AG04450 (cell line): ENCODE data around the gene SPAG4. TPM values are rescaled to one million over a fixed set of nuclear protein-coding genes. Genes with fewer than 3 reads are reported as not detected.

Experiments
- CTCF ChIA-PET: fragments of 300-600, 350-600 bp; formaldehyde crosslinking; extraction: SDS; loops from one replicate; lab custom pipeline; 2022; ENCODE audit warnings: antibody characterized with exemption, inconsistent platforms; lab: Charles Lee
- POLR2A ChIA-PET: fragments of 350-600 bp; formaldehyde crosslinking; extraction: SDS; loops from one replicate; lab custom pipeline; 2021; ENCODE audit warnings: antibody characterized with exemption, inconsistent platforms; lab: Yijun Ruan, JAX
- DNase-seq: peaks from one replicate; pipeline ENCODE4 v3.0.0-alpha.2; 2011; ENCODE audit warnings: low read depth, low spot score
- H3K27ac ChIP-seq: one replicate; pipeline ENCODE4 v1.5.1; 2012; ENCODE audit warnings: low read depth, low read length, control low read depth
- H3K27me3 ChIP-seq: one replicate; pipeline ENCODE4 v1.6.0; 2012; ENCODE audit warnings: low read length; ENCODE audit not compliant: control insufficient read depth, insufficient read depth
- H3K4me3 ChIP-seq: 2 replicates; pipeline ENCODE4 v1.5.1; 2011; ENCODE audit warnings: mild to moderate bottlenecking, low read depth, low read length, control low read depth
- H3K9me3 ChIP-seq: 2 replicates; pipeline ENCODE4 v1.5.1; 2012; ENCODE audit warnings: low read length; ENCODE audit not compliant: control insufficient read depth, insufficient read depth
- polyA plus RNA-seq: library from polyadenylated mRNA; depleted of rRNA; stranded (reverse); fragments of >200 nt; gene quantifications from 2 replicates; pipeline ENCODE4 v1.2.3, GENCODE V29; 2011; rRNA removed
- small RNA-seq: library from RNA; depleted of rRNA; stranded (forward); fragments of <200 nt; gene quantifications from one replicate; pipeline ENCODE3, GENCODE V24; 2012; ENCODE audit warnings: low read depth; ENCODE audit not compliant: insufficient read length
- TF ChIP-seq, protein P1 (sequence below): IDR thresholded peaks from 2 replicates; pipeline ENCODE4 v1.5.1; 2011; ENCODE audit warnings: low read depth, low read length, control low read depth, inconsistent platforms

Gene SPAG4
- polyA plus RNA-seq, 1 experiment: 1.8 TPM

DNA sequence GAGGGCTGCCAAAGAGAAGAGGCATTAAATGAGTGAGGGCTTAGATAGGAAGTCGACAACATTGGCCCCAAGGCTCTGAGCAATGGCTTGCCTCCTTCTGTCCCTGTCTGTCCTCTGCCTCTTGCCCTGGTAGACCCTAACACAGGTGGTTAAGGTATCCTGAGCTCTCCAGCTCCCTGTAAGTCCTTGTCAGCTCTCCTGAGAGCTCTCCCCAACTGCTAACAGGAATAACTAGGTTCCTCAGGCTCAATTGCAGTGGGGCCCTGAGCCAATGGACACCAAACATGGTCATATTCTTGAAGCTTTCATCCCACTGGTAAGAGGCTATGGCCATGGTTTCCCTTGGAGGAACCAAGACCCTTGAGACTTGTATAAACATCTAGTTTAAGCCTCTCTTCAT, 54.1 kb downstream of the SPAG4 start:
- TF ChIP-seq, protein P1, sequence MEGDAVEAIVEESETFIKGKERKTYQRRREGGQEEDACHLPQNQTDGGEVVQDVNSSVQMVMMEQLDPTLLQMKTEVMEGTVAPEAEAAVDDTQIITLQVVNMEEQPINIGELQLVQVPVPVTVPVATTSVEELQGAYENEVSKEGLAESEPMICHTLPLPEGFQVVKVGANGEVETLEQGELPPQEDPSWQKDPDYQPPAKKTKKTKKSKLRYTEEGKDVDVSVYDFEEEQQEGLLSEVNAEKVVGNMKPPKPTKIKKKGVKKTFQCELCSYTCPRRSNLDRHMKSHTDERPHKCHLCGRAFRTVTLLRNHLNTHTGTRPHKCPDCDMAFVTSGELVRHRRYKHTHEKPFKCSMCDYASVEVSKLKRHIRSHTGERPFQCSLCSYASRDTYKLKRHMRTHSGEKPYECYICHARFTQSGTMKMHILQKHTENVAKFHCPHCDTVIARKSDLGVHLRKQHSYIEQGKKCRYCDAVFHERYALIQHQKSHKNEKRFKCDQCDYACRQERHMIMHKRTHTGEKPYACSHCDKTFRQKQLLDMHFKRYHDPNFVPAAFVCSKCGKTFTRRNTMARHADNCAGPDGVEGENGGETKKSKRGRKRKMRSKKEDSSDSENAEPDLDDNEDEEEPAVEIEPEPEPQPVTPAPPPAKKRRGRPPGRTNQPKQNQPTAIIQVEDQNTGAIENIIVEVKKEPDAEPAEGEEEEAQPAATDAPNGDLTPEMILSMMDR: no peak
- no peaks in the 10 kb centered on the region for H3K27me3 ChIP-seq
- H3K9me3 ChIP-seq: peaks cover 3% of the 10 kb centered on the region; the same call in 1 of the 2 replicates
- DNase-seq: no peak
- CTCF ChIA-PET: interaction anchor here (0.9 to 1.9 kb wide), 2 partner anchors 157 to 285 kb away, joined by 3 to 5 read pairs; partner anchors contain the start of gene SCAND1
- H3K4me3 ChIP-seq: no peak overlapping the region
- POLR2A ChIA-PET: no interaction called here
- no peak overlapping the region for H3K27ac ChIP-seq

Small RNAs within 50 kb of the gene (small RNA-seq; reads per million reads assigned to genes)
- gene RNU6-759P (not detected), gene RPL37P1 (not detected)

Other genes starting within 250 kb of the SPAG4 start
- 44.9 and 46.1 TPM in 2 replicates for gene UQCC1, start 203.9 kb upstream of the SPAG4 start, polyA plus RNA-seq
- 40.5 and 58.9 TPM in 2 replicates for gene GDF5, start 177.6 kb upstream of the SPAG4 start, polyA plus RNA-seq
- gene CEP250, start 160.2 kb upstream of the SPAG4 start, polyA plus RNA-seq: 16.8 and 21.3 TPM in 2 replicates
- gene C20orf173, start 86.2 kb upstream of the SPAG4 start, polyA plus RNA-seq: not detected in 2 replicates
- gene ERGIC3, start 73.8 kb upstream of the SPAG4 start, polyA plus RNA-seq: 484 and 516 TPM in 2 replicates
- 93.5 and 95.1 TPM in 2 replicates for gene CPNE1, start 49.1 kb downstream of the SPAG4 start, polyA plus RNA-seq
- gene RBM12, start 49.1 kb downstream of the SPAG4 start, polyA plus RNA-seq: 73.0 and 91.1 TPM in 2 replicates
- 43.8 and 44.4 TPM in 2 replicates for gene NFS1, start 83.5 kb downstream of the SPAG4 start, polyA plus RNA-seq
- gene ROMO1, start 83.6 kb downstream of the SPAG4 start, polyA plus RNA-seq: 177 and 261 TPM in 2 replicates
- gene RBM39, start 126.4 kb downstream of the SPAG4 start, polyA plus RNA-seq: 144 and 162 TPM in 2 replicates
- gene PHF20, start 156.2 kb downstream of the SPAG4 start, polyA plus RNA-seq: 25.8 and 30.6 TPM in 2 replicates